Activated CD8-positive, alpha-beta memory T cell treated with anti-CD3 and anti-CD28 coated beads for 36 hours (primary cell): ENCODE measurements around the gene CELF2. TPM values are rescaled to one million over a fixed set of nuclear protein-coding genes. Genes with fewer than 3 reads are reported as not detected.

Experiments
- CTCF ChIA-PET: fragments of 350-600 bp; sonication (Branson Sonifier 250); formaldehyde crosslinking; loops from one replicate; lab custom pipeline; 2021; ENCODE audit warnings: antibody characterized with exemption; lab: Charles Lee
- POLR2A ChIA-PET: fragments of 350-600 bp; sonication (Branson Sonifier 250); formaldehyde crosslinking; loops from one replicate; lab custom pipeline; 2021; ENCODE audit warnings: antibody characterized with exemption; lab: Charles Lee
- total RNA-seq, 2 experiments: library from RNA; stranded (reverse); gene quantifications; one replicate each; pipeline ENCODE4 v1.2.3, GENCODE V29; 2021

CELF2 gene
- total RNA-seq, 2 experiments from 2014 or later = 153 to 154 TPM

DNA sequence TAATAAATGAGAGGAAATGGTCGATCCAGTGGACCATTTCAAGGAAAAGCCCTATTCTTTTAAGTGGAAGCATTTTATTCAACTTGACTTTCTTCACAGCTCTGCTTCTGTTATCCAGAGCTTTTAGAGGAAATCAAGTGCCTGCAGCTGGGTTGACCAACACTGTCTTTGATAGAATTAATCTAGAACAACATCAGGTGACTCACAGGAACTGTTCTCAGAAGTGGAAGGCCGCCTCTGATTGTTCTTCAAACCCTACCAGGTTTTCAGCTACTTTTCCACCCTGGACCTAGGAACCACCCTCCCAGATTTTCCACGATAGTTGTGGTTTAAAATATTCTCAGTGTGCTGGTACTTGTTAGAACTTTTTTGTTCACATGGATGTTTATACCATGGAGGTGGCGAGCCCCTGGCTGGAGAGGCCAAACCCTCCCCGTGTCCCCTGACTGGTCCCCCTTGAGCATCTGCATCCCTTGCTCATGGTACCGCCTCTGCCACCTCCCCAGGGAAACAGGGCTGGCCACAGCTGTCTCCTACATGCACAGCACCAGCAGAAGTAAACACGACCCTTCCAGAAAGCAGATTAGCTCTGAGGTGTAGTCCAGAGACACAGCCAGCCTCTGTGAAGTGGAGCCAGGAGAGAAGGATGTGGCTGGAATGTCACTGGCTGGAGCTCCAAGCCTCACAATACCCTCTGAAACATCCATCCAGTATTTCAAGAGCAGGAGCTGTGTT, 300.4 kb downstream of the CELF2 start:
- ChIA-PET CTCF (interaction anchor here (1.0 to 1.1 kb wide), 3 partner anchors 8 to 47 kb away, joined by 3 read pairs; no protein-coding TSS in a partner anchor), POLR2A (no interaction called here)

GRCh38 chr10:11318826-11319598, 301.3 kb downstream of the CELF2 start:
- ChIA-PET CTCF (interaction anchor here (0.7 to 1.1 kb wide), 4 partner anchors 8 to 146 kb away, joined by 3 read pairs; no protein-coding TSS in a partner anchor), POLR2A (interaction anchor here (1.1 kb wide), 1 partner anchor 55 kb away, joined by 3 read pairs; no protein-coding TSS in a partner anchor)

- ChIA-PET POLR2A (interaction anchor here (1.1 to 1.5 kb wide), 2 partner anchors 56 to 155 kb away, joined by 3 read pairs; no protein-coding TSS in a partner anchor), CTCF (interaction anchor here (0.7 to 1.3 kb wide), 3 partner anchors 20 to 147 kb away, joined by 3 read pairs; no protein-coding TSS in a partner anchor)
These were observed 302.4 kb downstream of the CELF2 start for GRCh38 chr10:11319990-11320602.

- CTCF ChIA-PET = interaction anchor here (0.7 to 1.3 kb wide), 2 partner anchors 11 to 19 kb away, joined by 3 read pairs; no protein-coding TSS in a partner anchor
These were observed 303.3 kb downstream of the CELF2 start for GRCh38 chr10:11320809-11321520.

DNA sequence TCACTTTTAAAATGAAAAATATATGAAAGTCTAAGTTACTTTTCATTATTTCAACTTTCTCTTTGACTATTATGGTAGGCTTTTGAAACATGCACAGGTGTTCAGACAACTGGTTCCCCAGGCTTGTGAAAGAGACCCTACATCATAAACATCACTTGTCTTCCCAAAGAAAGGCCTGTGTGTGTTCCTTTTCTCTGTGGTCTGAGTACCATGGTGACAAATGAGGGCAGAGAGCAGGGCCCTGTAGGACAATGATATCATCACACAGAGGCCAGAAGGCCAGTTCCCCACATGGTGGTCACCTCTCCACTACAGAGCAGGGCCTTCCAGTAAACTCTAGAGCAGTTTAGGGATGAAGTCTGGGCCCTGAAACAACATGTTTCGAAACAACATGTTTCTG, 305.0 kb downstream of the CELF2 start:
- CTCF ChIA-PET = no interaction called here

More at GRCh38 chr10:11320809-11321520, 303.3 kb downstream of the CELF2 start:
- POLR2A ChIA-PET = interaction anchor here (1.5 kb wide), 1 partner anchor 156 kb away, joined by 3 read pairs; no protein-coding TSS in a partner anchor

GRCh38 chr10:11324761-11325321, 307.2 kb downstream of the CELF2 start:
- ChIA-PET CTCF (no interaction called here), POLR2A (no interaction called here)

More for the DNA sequence above, 305.0 kb downstream of the CELF2 start:
- POLR2A ChIA-PET = no interaction called here

DNA sequence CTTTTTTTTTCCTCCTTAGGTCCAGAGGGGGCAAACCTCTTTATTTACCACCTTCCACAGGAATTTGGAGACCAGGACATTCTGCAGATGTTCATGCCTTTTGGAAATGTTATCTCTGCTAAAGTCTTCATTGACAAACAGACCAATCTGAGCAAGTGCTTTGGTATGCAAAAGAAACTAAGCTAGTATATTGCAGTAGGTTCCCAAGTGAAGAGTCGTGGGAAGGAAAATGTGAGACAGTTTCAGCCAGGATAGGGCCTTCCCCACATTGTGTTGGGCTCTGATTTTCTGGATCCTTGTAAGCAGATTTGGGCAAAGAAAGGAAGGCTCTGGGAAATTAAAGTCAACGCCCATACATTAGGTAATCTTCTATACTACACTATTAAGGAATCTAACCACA, 308.1 kb downstream of the CELF2 start:
- POLR2A ChIA-PET = no interaction called here

GRCh38 chr10:11326241-11326640, 308.6 kb downstream of the CELF2 start:
- ChIA-PET POLR2A (no interaction called here), CTCF (no interaction called here)

More for the DNA sequence above, 308.1 kb downstream of the CELF2 start:
- CTCF ChIA-PET = no interaction called here

- CTCF ChIA-PET = interaction anchor here (1.3 kb wide), 1 partner anchor 9 kb away, joined by 3 read pairs; no protein-coding TSS in a partner anchor
- POLR2A ChIA-PET = interaction anchor here (0.5 kb wide), 1 partner anchor 71 kb away, joined by 3 read pairs; no protein-coding TSS in a partner anchor
These were observed 309.4 kb downstream of the CELF2 start for GRCh38 chr10:11326913-11327616.

DNA sequence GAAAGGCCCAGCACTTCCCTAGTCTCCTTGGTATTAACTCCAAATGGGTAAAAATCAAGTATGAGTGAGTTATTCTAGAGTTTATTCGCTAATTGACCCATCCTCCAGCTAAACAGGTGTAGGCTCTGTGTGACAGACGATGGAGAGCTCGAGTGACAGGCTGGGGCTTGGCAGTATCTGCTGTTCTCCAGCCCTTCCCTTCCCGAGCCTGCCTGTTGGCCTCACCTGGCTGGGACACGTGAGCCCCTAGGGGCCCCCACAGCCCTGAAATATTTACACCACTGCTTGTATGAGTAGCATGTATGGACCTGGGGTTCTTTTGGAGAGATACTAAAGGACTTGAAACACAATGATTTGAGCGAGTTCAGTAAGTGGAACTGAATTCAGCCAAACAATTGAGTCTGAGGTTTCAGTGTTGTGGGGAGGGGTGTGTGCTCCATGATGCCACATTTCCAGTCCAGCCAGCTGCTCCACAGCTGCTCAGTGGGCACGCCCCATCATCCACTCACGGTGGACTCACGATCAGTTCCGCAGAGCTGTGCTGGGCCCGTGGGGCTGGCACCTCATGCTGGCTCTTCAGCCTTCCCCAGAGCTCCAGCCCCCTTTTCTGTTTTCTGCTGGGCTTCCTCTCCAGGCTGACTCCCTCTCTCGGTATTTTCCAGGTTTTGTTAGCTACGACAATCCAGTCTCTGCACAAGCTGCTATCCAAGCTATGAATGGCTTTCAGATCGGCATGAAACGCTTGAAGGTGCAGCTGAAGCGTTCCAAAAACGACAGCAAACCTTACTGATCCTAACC, 310.8 kb downstream of the CELF2 start:
- POLR2A ChIA-PET = no interaction called here
- CTCF ChIA-PET = no interaction called here

- CTCF ChIA-PET = no interaction called here
- POLR2A ChIA-PET = no interaction called here
These were observed 311.5 kb downstream of the CELF2 start for GRCh38 chr10:11329062-11329673.

GRCh38 chr10:11330383-11331045, 312.8 kb downstream of the CELF2 start:
- POLR2A ChIA-PET = no interaction called here
- CTCF ChIA-PET = no interaction called here

DNA sequence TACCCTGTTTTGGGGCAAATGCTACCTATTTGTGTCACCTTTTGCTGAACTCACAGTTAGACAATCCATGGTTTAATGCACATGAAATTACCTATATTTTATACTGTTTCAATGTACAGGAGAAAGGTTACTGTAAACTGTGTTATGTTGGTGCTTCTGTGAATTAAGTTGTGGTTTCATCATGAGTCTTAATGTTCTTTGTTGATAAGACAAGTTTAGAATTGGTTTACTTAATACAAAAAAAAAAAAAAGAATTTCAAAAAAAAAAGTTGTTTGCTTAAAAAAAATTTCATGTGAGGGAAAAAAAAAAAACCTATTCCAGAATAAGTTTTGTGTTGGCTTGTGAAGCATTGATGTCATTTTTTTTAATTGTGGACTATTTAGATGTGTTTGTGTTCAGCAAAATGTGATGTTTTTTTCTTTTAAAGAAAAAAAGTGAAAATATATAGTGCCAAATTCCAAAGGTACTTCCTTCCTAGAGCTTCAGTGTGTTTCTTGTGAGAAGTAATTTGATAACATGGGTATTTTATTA, 313.4 kb downstream of the CELF2 start:
- ChIA-PET CTCF (interaction anchor here (0.7 kb wide), 1 partner anchor 427 kb away, joined by 3 read pairs; no protein-coding TSS in a partner anchor), POLR2A (no interaction called here)

- ChIA-PET POLR2A (no interaction called here), CTCF (interaction anchor here (0.7 kb wide), 1 partner anchor 426 kb away, joined by 3 read pairs; no protein-coding TSS in a partner anchor)
These were observed 314.1 kb downstream of the CELF2 start for GRCh38 chr10:11331726-11332125.

DNA sequence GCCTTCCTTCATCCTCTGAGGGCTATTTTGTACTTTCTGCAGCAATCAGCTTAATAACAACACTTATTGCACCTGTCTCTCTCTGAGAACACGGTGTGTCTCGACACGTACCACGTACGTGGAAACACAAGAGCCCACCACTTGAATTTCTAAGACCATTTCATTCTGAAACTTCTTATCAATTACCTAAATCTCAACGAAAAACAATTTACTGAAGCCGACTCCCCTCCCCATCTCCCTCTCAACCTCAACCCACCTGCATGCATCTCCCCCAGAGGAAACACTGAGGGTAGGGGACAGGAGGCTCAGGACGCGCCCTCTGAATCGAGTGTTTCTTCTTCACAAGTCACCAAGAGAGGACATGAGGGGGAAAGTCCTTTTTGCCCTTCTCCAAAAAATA, 315.2 kb downstream of the CELF2 start:
- ChIA-PET CTCF (no interaction called here), POLR2A (no interaction called here)

- POLR2A ChIA-PET = no interaction called here
These were observed 316.8 kb downstream of the CELF2 start for GRCh38 chr10:11334436-11334835.

More at GRCh38 chr10:11334436-11334835, 316.8 kb downstream of the CELF2 start:
- CTCF ChIA-PET = no interaction called here
